Putamen (tissue), 1 donor: ENCODE results near the gene TRPM5.

Source experiments
- DNase-seq: peaks from one replicate; pipeline ENCODE4 v3.0.0-alpha.2; 2016; ENCODE audit warnings: low spot score

The TRPM5 gene

GRCh38 chr11:2402890-2403645 lies 41.2 kb downstream of the TRPM5 start:
- DNase-seq, result no peak

- no peak for DNase-seq
Measured at GRCh38 chr11:2402106-2402505, 42.2 kb downstream of the TRPM5 start.

GRCh38 chr11:2401436-2401984 lies 42.8 kb downstream of the TRPM5 start:
- DNase-seq, result no peak

- no peak for DNase-seq
Measured at GRCh38 chr11:2400762-2401435, 43.4 kb downstream of the TRPM5 start.

DNA sequence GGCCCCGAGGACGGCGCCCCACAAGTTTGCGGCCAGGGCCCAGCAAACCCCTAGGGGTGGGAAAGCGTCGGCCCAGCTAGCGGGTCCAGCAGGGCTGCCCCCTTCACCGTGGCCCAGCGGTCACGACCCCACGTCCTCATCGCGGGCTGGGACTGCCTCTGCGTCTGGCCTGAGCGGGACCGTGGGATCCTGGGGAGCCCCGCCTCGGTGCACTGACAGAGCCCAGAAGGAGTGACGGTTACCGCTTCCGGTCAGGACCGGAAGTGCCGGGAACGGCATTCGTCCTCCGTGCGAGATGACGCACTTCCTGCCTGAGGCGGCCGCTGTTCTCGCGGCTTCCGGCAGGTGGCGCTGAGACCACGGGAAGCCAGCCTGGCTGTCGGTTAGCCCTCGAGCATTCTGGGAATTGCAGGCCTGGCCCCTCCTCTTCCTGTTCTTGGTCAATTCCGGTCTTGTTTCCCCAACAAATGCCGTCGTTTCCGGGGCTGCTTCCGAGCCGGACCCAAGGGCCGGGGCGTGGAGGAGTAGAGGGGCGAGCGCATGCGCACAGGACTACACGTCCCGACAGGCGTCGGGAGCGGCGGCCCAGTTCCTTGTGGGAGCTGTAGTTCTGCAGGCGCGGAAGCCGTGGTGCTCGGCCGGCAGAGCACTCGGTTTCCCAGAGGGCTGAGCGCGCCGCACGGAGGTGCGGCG lies 44.1 kb downstream of the TRPM5 start, which contains the start of gene TSSC4:
Gene TSSC4 (plus strand): TSS at position 682 of the 693 bp plus-strand sequence. CDS start 1,884 bp downstream, outside the sequence.
- peak; percentile 100 for DNase-seq

DNA sequence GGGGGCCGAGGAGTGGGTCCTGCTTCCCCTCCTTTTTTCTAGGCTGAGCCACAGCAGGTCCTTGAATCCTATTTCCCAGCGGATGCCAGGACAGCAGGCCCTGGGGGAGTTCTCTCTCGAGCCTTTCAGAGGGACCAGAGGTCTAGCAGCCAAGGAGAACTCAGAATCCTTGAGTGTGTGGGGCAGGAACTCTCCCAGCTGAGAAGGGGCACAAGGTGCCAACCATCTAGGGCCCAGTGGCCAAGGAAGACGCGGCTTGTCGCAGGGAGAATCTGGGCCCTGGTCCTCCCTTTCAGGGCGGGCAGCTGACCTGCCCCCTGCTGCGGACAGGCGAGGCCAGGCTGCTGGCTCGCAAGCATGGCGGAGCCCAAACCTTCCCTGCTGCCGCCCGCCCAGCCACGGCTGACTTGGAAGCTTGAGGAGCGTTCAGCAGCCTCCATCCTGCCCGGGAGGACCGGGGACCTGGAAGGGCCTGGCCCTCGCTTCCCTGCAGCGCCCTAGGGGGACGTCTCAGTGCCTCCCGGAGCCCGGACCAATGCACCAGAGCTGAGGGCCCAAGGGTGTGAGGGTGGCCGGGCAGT lies 44.7 kb downstream of the TRPM5 start:
- DNase-seq, result no peak

DNA sequence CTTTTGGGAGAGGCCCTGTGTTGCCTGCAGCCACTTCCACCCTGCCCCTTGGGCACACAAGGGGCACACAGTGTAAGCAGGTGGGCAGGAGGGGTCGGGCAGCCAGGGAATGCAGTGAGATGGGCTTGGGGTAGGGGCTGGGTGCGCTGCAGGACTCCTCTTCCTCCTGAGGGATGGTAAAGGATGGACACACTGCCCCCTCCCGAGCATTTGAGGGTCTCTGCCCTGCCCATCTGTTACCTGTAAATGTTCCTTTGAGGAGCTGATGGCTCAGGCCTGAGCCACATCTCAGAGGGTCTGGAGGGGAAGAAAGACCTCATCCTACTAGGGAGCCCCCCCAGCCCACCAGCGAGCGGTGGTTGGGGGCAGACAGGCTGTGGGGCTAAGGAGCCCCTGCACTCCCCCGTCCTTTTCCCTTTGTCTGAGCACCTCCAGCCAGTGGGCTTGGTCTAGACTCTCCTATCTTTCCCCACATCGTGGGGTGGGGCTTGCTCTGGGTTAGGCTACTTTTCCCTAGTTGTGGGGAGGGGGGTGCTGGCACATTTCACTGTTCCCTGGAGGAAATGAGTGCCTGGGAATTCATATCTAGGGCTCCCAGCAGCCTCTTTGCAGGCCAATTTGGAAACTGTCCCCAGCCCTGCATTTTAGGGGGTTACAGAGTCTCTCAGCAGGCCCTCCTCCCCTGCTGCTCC lies 45.5 kb downstream of the TRPM5 start:
- DNase-seq, result no peak

GRCh38 chr11:2397005-2397404 lies 47.3 kb downstream of the TRPM5 start:
- DNase-seq, result no peak

GRCh38 chr11:2396471-2396870 lies 47.8 kb downstream of the TRPM5 start:
- DNase-seq, result no peak

- DNase-seq, result no peak
Measured at GRCh38 chr11:2395856-2396255, 48.5 kb downstream of the TRPM5 start.

GRCh38 chr11:2395211-2395730 lies 49.0 kb downstream of the TRPM5 start:
- no peak for DNase-seq

DNA sequence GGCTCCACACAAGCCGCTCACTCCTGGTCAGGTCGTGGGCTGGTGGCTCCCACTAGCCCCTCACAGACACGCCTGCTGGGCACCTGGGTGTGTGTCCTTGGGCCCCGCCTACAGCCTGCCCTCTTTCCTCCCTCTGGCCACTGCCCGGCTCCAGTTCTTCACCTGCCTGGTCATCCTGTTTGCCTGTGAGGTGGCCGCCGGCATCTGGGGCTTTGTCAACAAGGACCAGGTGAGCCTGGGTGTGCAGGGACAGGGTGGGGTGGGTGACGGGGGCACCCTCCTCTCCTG lies 49.6 kb downstream of the TRPM5 start:
- no peak for DNase-seq
